GM23338 (cell line): ENCODE data around the gene CYSLTR2. TPM values are rescaled to one million over a fixed set of nuclear protein-coding genes. Genes with fewer than 3 reads are reported as not detected.

Experiments used
- ATAC-seq: fragments of 200-7000 bp; cut with Tn5 transposase; 3 replicates; pipeline ENCODE4 v1.9.1; 2020
- DNase-seq: peaks from one replicate; pipeline ENCODE4 v3.0.0-alpha.2; 2015; ENCODE audit warnings: low spot score
- H2AFZ ChIP-seq: fragments of 200-600 bp; sonication (generic); 2 replicates; pipeline ENCODE4 v1.8.0; 2016; ENCODE audit warnings: antibody characterized with exemption, mild to moderate bottlenecking, moderate library complexity
- H3F3A ChIP-seq: fragments of 200-600 bp; sonication (generic); replicated peaks from 2 replicates; pipeline ENCODE4 v1.8.0; 2017; ENCODE audit warnings: antibody characterized with exemption, mixed run types, low read depth
- H3K27ac ChIP-seq: fragments of 200-600 bp; sonication (generic); 2 replicates; pipeline ENCODE4 v1.6.1; 2016; ENCODE audit warnings: low read depth
- H3K27me3 ChIP-seq: fragments of 200-600 bp; sonication (generic); 2 replicates; pipeline ENCODE4 v1.8.0; 2016; ENCODE audit warnings: mild to moderate bottlenecking, mixed run types, moderate library complexity; ENCODE audit not compliant: insufficient read depth
- H3K36me3 ChIP-seq: fragments of 200-600 bp; sonication (generic); 2 replicates; pipeline ENCODE4 v1.8.0; 2016; ENCODE audit warnings: mild to moderate bottlenecking; ENCODE audit not compliant: insufficient read depth
- H3K4me1 ChIP-seq: fragments of 200-600 bp; sonication (generic); 2 replicates; pipeline ENCODE4 v1.8.0; 2016; ENCODE audit warnings: mild to moderate bottlenecking, moderate library complexity; ENCODE audit not compliant: insufficient read depth
- H3K4me2 ChIP-seq: fragments of 200-600 bp; sonication (generic); 2 replicates; pipeline ENCODE4 v1.7.1; 2017; ENCODE audit warnings: mixed run types
- H3K4me3 ChIP-seq: fragments of 200-600 bp; sonication (generic); 2 replicates; pipeline ENCODE4 v1.6.1; 2016; ENCODE audit warnings: mixed run types
- H3K79me2 ChIP-seq: fragments of 200-600 bp; sonication (generic); replicated peaks from 2 replicates; pipeline ENCODE4 v1.8.0; 2017; ENCODE audit warnings: mild to moderate bottlenecking; ENCODE audit not compliant: insufficient read depth
- H3K9me2 ChIP-seq: fragments of 200-600 bp; sonication (generic); 2 replicates; pipeline ENCODE4 v1.8.0; 2017; ENCODE audit not compliant: insufficient read depth
- H4K20me1 ChIP-seq: fragments of 200-600 bp; sonication (generic); replicated peaks from 2 replicates; pipeline ENCODE4 v1.8.0; 2017; ENCODE audit warnings: mild to moderate bottlenecking; ENCODE audit not compliant: insufficient read depth
- H3K27ac Mint-ChIP-seq: 2 replicates; pipeline ENCODE4 v1.8.0; 2020; ENCODE audit warnings: inconsistent platforms, mild to moderate bottlenecking, moderate library complexity, mixed read lengths
- H3K27me3 Mint-ChIP-seq: 3 replicates; pipeline ENCODE4 v1.8.0; 2022; ENCODE audit warnings: low read depth, mild to moderate bottlenecking, moderate library complexity, mixed read lengths, inconsistent platforms; ENCODE audit not compliant: insufficient read depth, poor library complexity
- H3K36me3 Mint-ChIP-seq: 3 replicates; pipeline ENCODE4 v1.8.0; 2021; ENCODE audit warnings: low read depth, mild to moderate bottlenecking, inconsistent platforms, moderate library complexity, mixed read lengths
- H3K4me1 Mint-ChIP-seq: 3 replicates; pipeline ENCODE4 v1.8.0; 2020; ENCODE audit warnings: mild to moderate bottlenecking, inconsistent platforms, mixed read lengths
- H3K4me3 Mint-ChIP-seq: 3 replicates; pipeline ENCODE4 v1.8.0; 2021; ENCODE audit warnings: moderate library complexity, mild to moderate bottlenecking, inconsistent platforms, mixed read lengths
- H3K9me3 Mint-ChIP-seq: 3 replicates; pipeline ENCODE4 v1.8.0; 2020; ENCODE audit warnings: moderate library complexity, mild to moderate bottlenecking, inconsistent platforms, mixed read lengths
- CREB1 ChIP-seq: fragments of 250-450 bp; sonication (Bioruptor Pico); IDR thresholded peaks from 2 replicates; pipeline ENCODE4 v1.5.0; 2020; ENCODE audit warnings: low read depth, mild to moderate bottlenecking, moderate library complexity
- ETS1 ChIP-seq: IDR thresholded peaks from 2 replicates; pipeline ENCODE4 v1.6.1; 2016; ENCODE audit warnings: antibody characterized with exemption
- EZH2 ChIP-seq: fragments of 200-600 bp; sonication (generic); IDR thresholded peaks from one replicate; pipeline ENCODE4 v1.8.0; 2017; ENCODE audit warnings: antibody characterized with exemption, mild to moderate bottlenecking, low read depth; ENCODE audit not compliant: unreplicated experiment
- JUNB ChIP-seq: IDR thresholded peaks from one replicate; pipeline ENCODE4 v1.6.1; 2016; ENCODE audit warnings: antibody characterized with exemption; ENCODE audit not compliant: unreplicated experiment
- NANOG ChIP-seq: IDR thresholded peaks from 2 replicates; pipeline ENCODE4 v1.6.1; 2016; ENCODE audit warnings: antibody characterized with exemption, borderline replicate concordance
- POLR2AphosphoS5 ChIP-seq: IDR thresholded peaks from 2 replicates; pipeline ENCODE4 v1.6.1; 2016; ENCODE audit warnings: antibody characterized with exemption, low read depth
- REST ChIP-seq: IDR thresholded peaks from one replicate; pipeline ENCODE4 v1.6.1; 2018; ENCODE audit warnings: antibody characterized with exemption; ENCODE audit not compliant: unreplicated experiment
- ZNF114 ChIP-seq: fragments of 250-450 bp; sonication (Bioruptor Pico); IDR thresholded peaks from 2 replicates; pipeline ENCODE4 v1.5.0; 2020; ENCODE audit warnings: mild to moderate bottlenecking, moderate library complexity
- ZNF331 ChIP-seq: fragments of 250-450 bp; sonication (Bioruptor Pico); IDR thresholded peaks from 2 replicates; pipeline ENCODE4 v1.5.0; 2020; ENCODE audit warnings: low read depth, mild to moderate bottlenecking, moderate library complexity
- polyA plus RNA-seq: library from polyadenylated mRNA; unstranded; fragments of >200 nt; fragmentation: Nextera tagmentation; extraction: Ambion mirVana; gene quantifications from 2 replicates; pipeline ENCODE4 v1.2.1, GENCODE V29; 2016
- total RNA-seq: library from RNA; depleted of rRNA; stranded (reverse); fragments of >200 nt; shearing (Covaris generic); gene quantifications from 2 replicates; pipeline ENCODE4 v1.2.3, GENCODE V29; 2014

Gene CYSLTR2
- total and polyA plus RNA-seq, 2 experiments from 2014 or later: not detected

- Mint-ChIP-seq H3K27ac (no peak overlapping the region), H3K27me3 (peaks cover 2% of the 10 kb centered on the region), H3K4me3 (no peak overlapping the region), H3K4me1 (no peaks in the 10 kb centered on the region), H3K9me3 (no peaks in the 10 kb centered on the region), H3K36me3 (no peaks in the 10 kb centered on the region)
- DNase-seq: no peak
- no peak for TF ChIP-seq JUNB
- TF ChIP-seq NANOG: no peak
- TF ChIP-seq ZNF114 (CRISPR knock-in tag): no peak
- H3K36me3 ChIP-seq: no peaks in the 10 kb centered on the region
- H3K4me3 ChIP-seq: no peak overlapping the region
- no peaks in the 10 kb centered on the region for H3K27me3 ChIP-seq
- no peak overlapping the region for H3K4me2 ChIP-seq
- H3K4me1 ChIP-seq: no peaks in the 10 kb centered on the region
- ATAC-seq: no peak
- no peaks in the 10 kb centered on the region for H3F3A ChIP-seq
- H4K20me1 ChIP-seq: no peaks in the 10 kb centered on the region
- no peaks in the 10 kb centered on the region for H3K9me2 ChIP-seq
- no peaks in the 10 kb centered on the region for H3K79me2 ChIP-seq
- no peak overlapping the region for H2AFZ ChIP-seq
- no peak overlapping the region for H3K27ac ChIP-seq
Observed at GRCh38 chr13:48660361-48661076, 6.8 kb downstream of the CYSLTR2 start.

- ATAC-seq (no peak), DNase-seq (no peak)
- Mint-ChIP-seq H3K36me3 (no peaks in the 10 kb centered on the region), H3K27me3 (peaks cover 2% of the 10 kb centered on the region), H3K27ac (no peak overlapping the region), H3K9me3 (peaks cover 1% of the 10 kb centered on the region; the same call in 1 of the 3 replicates), H3K4me1 (no peaks in the 10 kb centered on the region), H3K4me3 (no peak overlapping the region)
- Histone ChIP-seq H3K36me3 (no peaks in the 10 kb centered on the region), H3K79me2 (no peaks in the 10 kb centered on the region), H3K9me2 (no peaks in the 10 kb centered on the region), H2AFZ (no peak overlapping the region), H3K4me3 (no peak overlapping the region), H3K27me3 (no peaks in the 10 kb centered on the region), H4K20me1 (no peaks in the 10 kb centered on the region), H3K4me1 (no peaks in the 10 kb centered on the region), H3F3A (no peaks in the 10 kb centered on the region), H3K4me2 (no peak overlapping the region), H3K27ac (no peak overlapping the region)
- TF ChIP-seq EZH2: no peak
Observed at GRCh38 chr13:48661107-48661506, 7.4 kb downstream of the CYSLTR2 start.

- H3K9me3 Mint-ChIP-seq: peaks cover 6% of the 10 kb centered on the region; the same call in 2 of the 3 replicates
- TF ChIP-seq JUNB: no peak
- TF ChIP-seq ETS1: no peak
- TF ChIP-seq REST: no peak
- TF ChIP-seq POLR2AphosphoS5: no peak
- no peak for TF ChIP-seq CREB1 (CRISPR knock-in tag)
- TF ChIP-seq ZNF331 (CRISPR knock-in tag): no peak
- TF ChIP-seq EZH2: no peak
- no peak for TF ChIP-seq ZNF114 (CRISPR knock-in tag)
- no peak for ATAC-seq
Observed at GRCh38 chr13:48662226-48662625, 8.5 kb downstream of the CYSLTR2 start.

More at GRCh38 chr13:48662226-48662625, 8.5 kb downstream of the CYSLTR2 start:
- Histone ChIP-seq H3F3A (no peaks in the 10 kb centered on the region), H3K9me2 (peaks cover 3% of the 10 kb centered on the region; the same call in 1 of the 2 replicates), H4K20me1 (no peaks in the 10 kb centered on the region), H3K27me3 (no peaks in the 10 kb centered on the region), H3K4me1 (no peaks in the 10 kb centered on the region), H3K27ac (no peak overlapping the region), H3K79me2 (no peaks in the 10 kb centered on the region), H3K4me2 (no peak overlapping the region), H3K4me3 (no peak overlapping the region), H2AFZ (no peak overlapping the region), H3K36me3 (no peaks in the 10 kb centered on the region)
- H3K27me3 Mint-ChIP-seq: peaks cover 2% of the 10 kb centered on the region
- H3K27ac Mint-ChIP-seq: no peak overlapping the region
- H3K36me3 Mint-ChIP-seq: no peaks in the 10 kb centered on the region
- H3K4me3 Mint-ChIP-seq: no peak overlapping the region
- H3K4me1 Mint-ChIP-seq: no peaks in the 10 kb centered on the region
- no peak for DNase-seq
